Activated T-cell treated with anti-CD3 and anti-CD28 coated beads, Interleukin-2, amount 50 U/mL, for 48 hours (primary cell): ENCODE data around the gene REG3G.

Source experiments
- DNase-seq, 2 experiments: peaks; one replicate each; pipeline ENCODE4 v3.0.0-alpha.2; 2020

REG3G gene

GRCh38 chr2:79025421-79025820 lies at the start of gene REG3G:
Gene REG3G, plus strand, starts transcription at chr2:79025702. Its CDS starts 392 bp downstream, at chr2:79026094.
- DNase-seq: no peak

GRCh38 chr2:78977661-78978145 lies 47.8 kb upstream of the REG3G start:
- no peak for DNase-seq

GRCh38 chr2:78978340-78978739 lies 47.2 kb upstream of the REG3G start:
- DNase-seq: no peak

- DNase-seq: peak; percentile 22 to 33
Observed at GRCh38 chr2:78979380-78980151, 45.9 kb upstream of the REG3G start.

GRCh38 chr2:78980152-78980465 lies 45.4 kb upstream of the REG3G start:
- DNase-seq: no peak

- no peak for DNase-seq
Observed at GRCh38 chr2:78980871-78981270, 44.6 kb upstream of the REG3G start.

GRCh38 chr2:78982638-78983330 lies 42.7 kb upstream of the REG3G start:
- DNase-seq: no peak

GRCh38 chr2:78984386-78984785 lies 41.1 kb upstream of the REG3G start:
- no peak for DNase-seq

GRCh38 chr2:78985558-78985957 lies 39.9 kb upstream of the REG3G start:
- DNase-seq: no peak

- no peak for DNase-seq
Observed at GRCh38 chr2:78989051-78989450, 36.5 kb upstream of the REG3G start.

GRCh38 chr2:78992451-78992806 lies 33.1 kb upstream of the REG3G start:
- no peak for DNase-seq

- no peak for DNase-seq
Observed at GRCh38 chr2:78992807-78993517, 32.5 kb upstream of the REG3G start.

GRCh38 chr2:78993518-78994148 lies 31.9 kb upstream of the REG3G start:
- no peak for DNase-seq

- DNase-seq: no peak
Observed at GRCh38 chr2:78994789-78995188, 30.7 kb upstream of the REG3G start.

GRCh38 chr2:78999406-78999805 lies 26.1 kb upstream of the REG3G start:
- no peak for DNase-seq

GRCh38 chr2:79000008-79000576 lies 25.4 kb upstream of the REG3G start:
- DNase-seq: no peak

GRCh38 chr2:79001285-79001684 lies 24.2 kb upstream of the REG3G start:
- no peak for DNase-seq

GRCh38 chr2:79004680-79005079 lies 20.8 kb upstream of the REG3G start:
- no peak for DNase-seq

- DNase-seq: no peak
Observed at GRCh38 chr2:79005216-79005615, 20.3 kb upstream of the REG3G start.

GRCh38 chr2:79009388-79009787 lies 16.1 kb upstream of the REG3G start:
- DNase-seq: no peak

- no peak for DNase-seq
Observed at GRCh38 chr2:79011496-79011895, 14.0 kb upstream of the REG3G start.

- no peak for DNase-seq
Observed at GRCh38 chr2:79013629-79014028, 11.9 kb upstream of the REG3G start.

- no peak for DNase-seq
Observed at GRCh38 chr2:79016342-79016741, 9.2 kb upstream of the REG3G start.
